Measurements from ENCODE around the gene SIDT2. TPM values are rescaled to one million over a fixed set of nuclear protein-coding genes. Genes with fewer than 3 reads are reported as not detected.

Gene SIDT2
- total and polyA plus RNA-seq, 2 donors (not counting 3 experiments of a cell fraction or from before 2014, with no cell fraction given) = 28.7 to 34.5 TPM

- intact Hi-C loops (cut with micrococcal nuclease) = no loop called here
- no peak overlapping the region for H3K4me3 ChIP-seq (replicated peaks in 1 of 3; ENCODE audit: insufficient read depth in 1 of 3, low read depth in 1 of 3, low read length in 3 of 3)
Observed at GRCh38 chr11:117154468-117154867, 24.1 kb upstream of the SIDT2 start.

More at GRCh38 chr11:117154468-117154867, 24.1 kb upstream of the SIDT2 start:
- H3K27ac ChIP-seq (ENCODE audit: insufficient read depth, low read depth, low read length) = no peak overlapping the region
- H4K20me1 ChIP-seq (replicated peaks; ENCODE audit: control insufficient read depth, extremely low read depth, insufficient read depth, low read length) = peaks cover 10% of the 10 kb centered on the region
- ChIA-PET CTCF (no interaction called here), POLR2A (no interaction called here)
- no peaks in the 10 kb centered on the region for H3K9me3 ChIP-seq (replicated peaks; ENCODE audit: control insufficient read depth, insufficient read depth, low read length)
- no peaks in the 10 kb centered on the region for H3K9me1 ChIP-seq (replicated peaks; ENCODE audit: control insufficient read depth, extremely low read depth, insufficient read depth, low read length)
- no peaks in the 10 kb centered on the region for H3K27me3 ChIP-seq (ENCODE audit: control insufficient read depth in 2 of 2, insufficient read depth in 2 of 2, low read length in 2 of 2)
- H3K36me3 ChIP-seq (ENCODE audit: control insufficient read depth in 2 of 2, extremely low read depth in 1 of 2, insufficient read depth in 2 of 2, low read length in 2 of 2) = peaks cover 6 to 9% of the 10 kb centered on the region in 2 experiments
- no peak overlapping the region for H2AFZ ChIP-seq (ENCODE audit: low read depth, low read length)
- no peaks in the 10 kb centered on the region for H3K4me1 ChIP-seq (ENCODE audit: control insufficient read depth, extremely low read depth, insufficient read depth, low read length)
- H3K4me2 ChIP-seq (ENCODE audit: insufficient read depth, low read length) = no peak overlapping the region
- DNase-seq (ENCODE audit: low read depth, low spot score) = no peak
- H3K79me2 ChIP-seq (ENCODE audit: control insufficient read depth, insufficient read depth, low read length) = peaks cover 93% of the 10 kb centered on the region
- dilution Hi-C loops (cut with MboI; ENCODE audit: extremely low pct_ligation_motif_present, low sequenced_read_pairs) = no loop called here
- no peak overlapping the region for H3K9ac ChIP-seq (replicated peaks; ENCODE audit: extremely low read depth, insufficient read depth, low read length)
- no TSS peak for BruUV-seq (replicated peaks)
- TF ChIP-seq MYC (IDR thresholded peaks at IDR 0.05; ENCODE audit: low read depth, low read length) (no peak), CTCF (IDR thresholded peaks at IDR 0.05; ENCODE audit: extremely low read depth in 1 of 2, insufficient read depth in 1 of 2, low read depth in 1 of 2, low read length in 2 of 2) (no peak), FOS (IDR thresholded peaks at IDR 0.05; ENCODE audit: borderline replicate concordance, insufficient read depth, low read length) (no peak), EZH2 (IDR thresholded peaks at IDR 0.05; ENCODE audit: borderline replicate concordance, low read depth, low read length, severe bottlenecking) (no peak), MAX (IDR thresholded peaks at IDR 0.05; ENCODE audit: insufficient read depth, insufficient read length) (no peak), POLR2A (IDR thresholded peaks at IDR 0.05; ENCODE audit: low read depth, low read length) (no peak), JUN (IDR thresholded peaks at IDR 0.05; ENCODE audit: borderline replicate concordance, insufficient read depth, insufficient read length, low read depth) (no peak), GATA2 (IDR thresholded peaks at IDR 0.05; ENCODE audit: insufficient read depth, insufficient read length, low read depth, low read length) (no peak), POLR2AphosphoS5 (IDR thresholded peaks at IDR 0.05; ENCODE audit: insufficient read depth, low read depth, low read length) (no peak)
- no peak for FAIRE-seq

Data from endothelial cell of umbilical vein (primary cell).